Measurements from ENCODE around the gene CMKLR1.

CMKLR1 gene

GRCh38 chr12:108306506-108306905, 32.6 kb downstream of the CMKLR1 start:
- H3K4me3 ChIP-seq (ENCODE audit: low read length): no peak overlapping the region
- no peaks in the 10 kb centered on the region for H3K9me3 ChIP-seq (ENCODE audit: control insufficient read depth, low read length)
- H3K9ac ChIP-seq (ENCODE audit: low read length): no peak overlapping the region
- no peaks in the 10 kb centered on the region for H3K27me3 ChIP-seq (ENCODE audit: control insufficient read depth, insufficient read depth, low read length)
- no peaks in the 10 kb centered on the region for H3K36me3 ChIP-seq (ENCODE audit: control insufficient read depth, insufficient read depth, low read length)
- peaks cover 39% of the 10 kb centered on the region for H3K4me1 ChIP-seq (ENCODE audit: control insufficient read depth, insufficient read depth, low read length)

GRCh38 chr12:108305991-108306501, 33.1 kb downstream of the CMKLR1 start:
- H3K9ac ChIP-seq (ENCODE audit: low read length): no peak overlapping the region
- no peak overlapping the region for H3K4me3 ChIP-seq (ENCODE audit: low read length)

DNA sequence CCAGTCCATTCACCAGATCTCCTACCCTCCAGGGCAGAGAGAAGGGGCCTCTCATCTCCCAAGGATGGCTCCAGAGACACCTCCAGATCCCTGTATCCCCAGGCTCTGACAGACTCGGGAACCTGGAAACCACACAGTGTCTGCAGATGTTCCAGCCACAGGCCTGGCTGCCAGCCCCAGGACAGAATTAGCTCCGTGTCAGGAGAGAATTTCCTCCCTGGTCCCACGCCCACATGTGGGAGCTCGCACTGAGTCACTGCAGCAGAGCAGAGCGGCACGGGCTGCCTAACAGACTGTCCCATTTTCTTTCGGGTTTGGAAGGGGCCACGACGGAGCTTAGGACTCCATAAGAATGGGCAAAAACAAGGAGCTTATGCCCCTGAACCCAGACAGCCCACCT, 33.6 kb downstream of the CMKLR1 start:
- H3K9ac ChIP-seq (ENCODE audit: low read length): no peak overlapping the region
- H3K4me1 ChIP-seq (ENCODE audit: control insufficient read depth, insufficient read depth, low read length): peaks cover 39% of the 10 kb centered on the region
- H3K9me3 ChIP-seq (ENCODE audit: control insufficient read depth, low read length): no peaks in the 10 kb centered on the region
- H3K36me3 ChIP-seq (ENCODE audit: control insufficient read depth, insufficient read depth, low read length): no peaks in the 10 kb centered on the region
- H3K4me3 ChIP-seq (ENCODE audit: low read length): no peak overlapping the region
- H3K27me3 ChIP-seq (ENCODE audit: control insufficient read depth, insufficient read depth, low read length): no peaks in the 10 kb centered on the region

More at GRCh38 chr12:108305991-108306501, 33.1 kb downstream of the CMKLR1 start:
- Histone ChIP-seq H3K36me3 (ENCODE audit: control insufficient read depth, insufficient read depth, low read length) (no peaks in the 10 kb centered on the region), H3K4me1 (ENCODE audit: control insufficient read depth, insufficient read depth, low read length) (peaks cover 39% of the 10 kb centered on the region), H3K9me3 (ENCODE audit: control insufficient read depth, low read length) (no peaks in the 10 kb centered on the region), H3K27me3 (ENCODE audit: control insufficient read depth, insufficient read depth, low read length) (no peaks in the 10 kb centered on the region)

DNA sequence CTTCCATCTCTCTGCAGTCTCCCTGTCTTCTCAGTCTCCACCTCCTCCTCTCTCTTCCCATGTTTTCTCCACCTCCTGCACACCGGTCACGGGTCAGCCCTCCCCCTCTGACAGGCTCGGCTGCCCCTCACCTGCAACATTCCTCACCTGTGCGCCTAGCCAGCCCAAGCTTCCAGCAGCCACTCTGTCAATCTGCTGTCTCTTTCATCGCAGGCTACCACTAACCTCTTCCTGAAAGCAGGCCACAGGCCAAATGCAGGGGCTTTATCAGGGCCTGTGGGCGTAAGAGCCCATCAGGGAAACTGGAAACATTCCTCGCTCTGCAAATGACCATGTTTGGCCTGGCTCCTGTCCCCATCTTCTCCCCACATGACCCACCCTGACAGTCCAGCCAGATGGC, 34.5 kb downstream of the CMKLR1 start:
- H3K9ac ChIP-seq (ENCODE audit: low read length): no peak overlapping the region
- H3K27me3 ChIP-seq (ENCODE audit: control insufficient read depth, insufficient read depth, low read length): no peaks in the 10 kb centered on the region
- H3K4me3 ChIP-seq (ENCODE audit: low read length): no peak overlapping the region
- peaks cover 39% of the 10 kb centered on the region for H3K4me1 ChIP-seq (ENCODE audit: control insufficient read depth, insufficient read depth, low read length)
- H3K9me3 ChIP-seq (ENCODE audit: control insufficient read depth, low read length): no peaks in the 10 kb centered on the region
- no peaks in the 10 kb centered on the region for H3K36me3 ChIP-seq (ENCODE audit: control insufficient read depth, insufficient read depth, low read length)

GRCh38 chr12:108303703-108304102, 35.4 kb downstream of the CMKLR1 start:
- peaks cover 39% of the 10 kb centered on the region for H3K4me1 ChIP-seq (ENCODE audit: control insufficient read depth, insufficient read depth, low read length)
- H3K27me3 ChIP-seq (ENCODE audit: control insufficient read depth, insufficient read depth, low read length): no peaks in the 10 kb centered on the region
- no peaks in the 10 kb centered on the region for H3K9me3 ChIP-seq (ENCODE audit: control insufficient read depth, low read length)
- no peak overlapping the region for H3K9ac ChIP-seq (ENCODE audit: low read length)
- H3K4me3 ChIP-seq (ENCODE audit: low read length): no peak overlapping the region
- H3K36me3 ChIP-seq (ENCODE audit: control insufficient read depth, insufficient read depth, low read length): no peaks in the 10 kb centered on the region

GRCh38 chr12:108302403-108303311, 36.5 kb downstream of the CMKLR1 start:
- peaks cover 39% of the 10 kb centered on the region for H3K4me1 ChIP-seq (ENCODE audit: control insufficient read depth, insufficient read depth, low read length)
- no peak overlapping the region for H3K9ac ChIP-seq (ENCODE audit: low read length)
- H3K27me3 ChIP-seq (ENCODE audit: control insufficient read depth, insufficient read depth, low read length): no peaks in the 10 kb centered on the region
- no peaks in the 10 kb centered on the region for H3K36me3 ChIP-seq (ENCODE audit: control insufficient read depth, insufficient read depth, low read length)
- no peak overlapping the region for H3K4me3 ChIP-seq (ENCODE audit: low read length)
- H3K9me3 ChIP-seq (ENCODE audit: control insufficient read depth, low read length): no peaks in the 10 kb centered on the region

DNA sequence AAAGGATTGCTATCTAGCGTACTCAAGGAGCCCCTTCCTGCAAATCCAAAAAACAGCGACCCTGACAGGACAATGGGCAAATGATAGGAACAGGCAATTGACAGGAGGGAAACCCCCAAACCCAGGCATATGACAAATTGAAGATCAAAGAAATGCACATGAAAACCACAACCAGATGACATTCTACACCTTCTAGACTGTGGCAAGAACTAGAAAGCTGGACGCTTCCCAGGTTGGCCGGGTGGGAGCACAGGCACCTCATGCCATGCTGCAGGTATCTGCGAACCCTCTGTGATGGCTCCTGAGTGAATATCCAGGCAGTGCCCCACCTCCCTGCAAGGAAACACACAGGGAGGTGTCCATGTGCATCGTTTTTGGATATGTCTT, 37.1 kb downstream of the CMKLR1 start:
- H3K4me1 ChIP-seq (ENCODE audit: control insufficient read depth, insufficient read depth, low read length): peaks cover 39% of the 10 kb centered on the region
- H3K27me3 ChIP-seq (ENCODE audit: control insufficient read depth, insufficient read depth, low read length): no peaks in the 10 kb centered on the region
- H3K36me3 ChIP-seq (ENCODE audit: control insufficient read depth, insufficient read depth, low read length): no peaks in the 10 kb centered on the region
- no peak overlapping the region for H3K9ac ChIP-seq (ENCODE audit: low read length)
- no peaks in the 10 kb centered on the region for H3K9me3 ChIP-seq (ENCODE audit: control insufficient read depth, low read length)
- H3K4me3 ChIP-seq (ENCODE audit: low read length): no peak overlapping the region

DNA sequence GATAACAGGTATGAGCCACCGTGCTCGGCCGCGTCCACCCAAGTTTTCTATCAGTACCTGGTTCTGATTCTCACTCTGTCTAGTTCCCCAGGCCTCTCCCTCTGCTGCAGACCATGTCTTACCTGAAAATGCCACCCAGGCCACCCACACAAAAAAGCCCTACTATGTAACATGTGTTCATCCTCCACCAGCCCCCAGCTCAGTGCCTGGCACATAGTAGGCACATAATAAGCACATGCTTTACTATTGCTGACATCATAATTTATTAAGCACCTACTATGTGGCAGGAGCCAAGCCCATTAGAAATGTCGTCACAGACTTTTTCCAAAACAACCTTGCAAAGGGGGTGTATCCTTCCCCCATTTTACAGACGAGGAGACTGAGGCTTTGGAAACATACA, 37.8 kb downstream of the CMKLR1 start:
- Histone ChIP-seq H3K27me3 (ENCODE audit: control insufficient read depth, insufficient read depth, low read length) (no peaks in the 10 kb centered on the region), H3K9ac (ENCODE audit: low read length) (no peak overlapping the region), H3K4me1 (ENCODE audit: control insufficient read depth, insufficient read depth, low read length) (peaks cover 33% of the 10 kb centered on the region), H3K36me3 (ENCODE audit: control insufficient read depth, insufficient read depth, low read length) (no peaks in the 10 kb centered on the region), H3K9me3 (ENCODE audit: control insufficient read depth, low read length) (no peaks in the 10 kb centered on the region), H3K4me3 (ENCODE audit: low read length) (no peak overlapping the region)

DNA sequence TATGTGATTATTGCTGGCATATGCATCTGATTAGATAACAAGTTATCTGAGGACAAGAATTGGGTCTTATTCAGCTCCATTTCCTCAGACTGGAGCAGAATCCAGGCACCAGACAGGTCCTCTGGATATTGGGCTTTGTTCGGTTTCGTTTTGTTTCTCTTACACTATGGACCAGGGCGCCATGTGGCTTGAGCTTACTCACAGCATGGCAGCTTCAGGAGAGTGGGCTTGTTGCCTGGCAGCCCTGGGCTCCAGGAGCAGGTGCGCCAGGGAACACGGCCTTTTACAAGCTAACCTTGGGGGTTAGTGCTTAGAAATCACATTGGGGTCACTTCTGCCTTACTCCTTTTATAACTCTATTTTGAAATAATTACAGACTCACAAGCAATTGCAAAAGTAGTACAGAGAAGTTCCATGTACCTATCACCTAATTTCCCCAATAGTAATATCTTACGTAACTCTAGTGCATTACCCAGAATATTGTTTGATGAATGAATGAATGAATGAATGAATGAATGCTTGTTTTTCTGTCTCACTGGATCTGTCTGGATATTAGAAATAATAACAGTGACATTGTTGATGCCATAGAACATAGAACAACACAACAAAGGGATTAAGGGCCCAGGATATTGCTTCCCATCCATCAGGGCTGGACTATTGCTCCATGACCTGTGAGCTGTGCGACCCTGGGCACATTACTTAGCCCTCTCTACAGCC, 39.0 kb downstream of the CMKLR1 start:
- Histone ChIP-seq H3K4me1 (ENCODE audit: control insufficient read depth, insufficient read depth, low read length) (peaks cover 28% of the 10 kb centered on the region), H3K9ac (ENCODE audit: low read length) (no peak overlapping the region), H3K27me3 (ENCODE audit: control insufficient read depth, insufficient read depth, low read length) (no peaks in the 10 kb centered on the region), H3K9me3 (ENCODE audit: control insufficient read depth, low read length) (no peaks in the 10 kb centered on the region), H3K36me3 (ENCODE audit: control insufficient read depth, insufficient read depth, low read length) (no peaks in the 10 kb centered on the region), H3K4me3 (ENCODE audit: low read length) (no peak overlapping the region)

DNA sequence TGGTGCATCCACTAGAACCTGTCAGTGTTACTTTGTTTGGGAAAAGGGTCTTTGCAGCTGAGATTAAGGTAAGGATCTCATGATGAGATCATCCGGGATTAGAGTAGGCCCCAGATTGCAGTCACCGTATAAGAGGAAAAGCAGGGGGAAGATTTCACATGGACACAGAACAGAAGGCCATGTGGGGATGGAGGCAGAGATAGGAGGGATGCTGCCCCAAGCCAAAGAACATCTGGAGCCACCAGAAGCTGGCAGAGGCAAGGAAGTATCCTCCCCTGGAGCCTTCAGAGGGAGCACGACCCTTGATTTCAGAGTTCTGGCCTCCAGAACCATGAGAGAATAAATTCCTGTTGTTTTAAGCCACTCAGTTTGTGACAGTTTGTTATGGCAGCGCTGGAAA, 39.6 kb downstream of the CMKLR1 start:
- H3K9ac ChIP-seq (ENCODE audit: low read length): no peak overlapping the region
- H3K4me3 ChIP-seq (ENCODE audit: low read length): no peak overlapping the region
- H3K9me3 ChIP-seq (ENCODE audit: control insufficient read depth, low read length): no peaks in the 10 kb centered on the region
- H3K36me3 ChIP-seq (ENCODE audit: control insufficient read depth, insufficient read depth, low read length): no peaks in the 10 kb centered on the region
- peaks cover 22% of the 10 kb centered on the region for H3K4me1 ChIP-seq (ENCODE audit: control insufficient read depth, insufficient read depth, low read length)
- H3K27me3 ChIP-seq (ENCODE audit: control insufficient read depth, insufficient read depth, low read length): no peaks in the 10 kb centered on the region

- Histone ChIP-seq H3K9ac (ENCODE audit: low read length) (no peak overlapping the region), H3K27me3 (ENCODE audit: control insufficient read depth, insufficient read depth, low read length) (no peaks in the 10 kb centered on the region), H3K4me1 (ENCODE audit: control insufficient read depth, insufficient read depth, low read length) (peaks cover 15% of the 10 kb centered on the region)
These were observed 40.3 kb downstream of the CMKLR1 start for GRCh38 chr12:108298761-108299275.

More at GRCh38 chr12:108298761-108299275, 40.3 kb downstream of the CMKLR1 start:
- H3K9me3 ChIP-seq (ENCODE audit: control insufficient read depth, low read length): no peaks in the 10 kb centered on the region
- H3K36me3 ChIP-seq (ENCODE audit: control insufficient read depth, insufficient read depth, low read length): no peaks in the 10 kb centered on the region
- no peak overlapping the region for H3K4me3 ChIP-seq (ENCODE audit: low read length)

Data from mucosa of stomach (tissue), 1 donor.